Kasumi-1 (cell line): ENCODE data around the gene TNPO1.
A peak's percentile ranks its signal among the peaks of the same experiment; 100 is the strongest.

Experiments used
- DNase-seq, 2 experiments: peaks; one replicate each; lab custom pipeline; 2025; lab: John Stamatoyannopoulos, UW

TNPO1 gene

GRCh38 chr5:72818866-72819534 is 2.5 kb downstream of the TNPO1 start:
- DNase-seq = peak; percentile 73 to 82

GRCh38 chr5:72821776-72822175 is 5.3 kb downstream of the TNPO1 start:
- DNase-seq = no peak

GRCh38 chr5:72822944-72823343 is 6.5 kb downstream of the TNPO1 start:
- DNase-seq = no peak

GRCh38 chr5:72829707-72830106 is 13.2 kb downstream of the TNPO1 start:
- DNase-seq = no peak

GRCh38 chr5:72830362-72830761 is 13.9 kb downstream of the TNPO1 start:
- no peak for DNase-seq

- no peak for DNase-seq
Observed at GRCh38 chr5:72831685-72832084, 15.2 kb downstream of the TNPO1 start.

- no peak for DNase-seq
Observed at GRCh38 chr5:72834924-72835323, 18.5 kb downstream of the TNPO1 start.

- no peak for DNase-seq
Observed at GRCh38 chr5:72835633-72836032, 19.2 kb downstream of the TNPO1 start.

- DNase-seq = no peak
Observed at GRCh38 chr5:72836810-72837209, 20.3 kb downstream of the TNPO1 start.

GRCh38 chr5:72837524-72838096 is 21.1 kb downstream of the TNPO1 start:
- DNase-seq = no peak

GRCh38 chr5:72840041-72840440 is 23.6 kb downstream of the TNPO1 start:
- no peak for DNase-seq

- no peak for DNase-seq
Observed at GRCh38 chr5:72841756-72842535, 25.5 kb downstream of the TNPO1 start.

GRCh38 chr5:72842816-72843215 is 26.4 kb downstream of the TNPO1 start:
- peak in 1 of 2 experiments; percentile 14 for DNase-seq

- no peak for DNase-seq
Observed at GRCh38 chr5:72844218-72844603, 27.8 kb downstream of the TNPO1 start.

- DNase-seq = no peak
Observed at GRCh38 chr5:72845889-72846288, 29.4 kb downstream of the TNPO1 start.

- no peak for DNase-seq
Observed at GRCh38 chr5:72846483-72846882, 30.0 kb downstream of the TNPO1 start.

- DNase-seq = no peak
Observed at GRCh38 chr5:72847439-72847838, 31.0 kb downstream of the TNPO1 start.

GRCh38 chr5:72847989-72848473 is 31.6 kb downstream of the TNPO1 start:
- DNase-seq = peak; percentile 92 to 94

- DNase-seq = peak in 1 of 2 experiments; percentile 23
Observed at GRCh38 chr5:72848474-72849428, 32.3 kb downstream of the TNPO1 start.

GRCh38 chr5:72849546-72849945 is 33.1 kb downstream of the TNPO1 start:
- peak; percentile 12 to 24 for DNase-seq

- DNase-seq = no peak
Observed at GRCh38 chr5:72850113-72850512, 33.7 kb downstream of the TNPO1 start.

- DNase-seq = no peak
Observed at GRCh38 chr5:72852356-72852755, 35.9 kb downstream of the TNPO1 start.
